GM19397 (cell line): ENCODE results near the gene HAL.
A peak's percentile ranks its signal among the peaks of the same experiment; 100 is the strongest.

ENCODE experiments used
- ATAC-seq: cut with Tn5 transposase; IDR thresholded peaks from one replicate; pipeline ENCODE4 v1.9.1; 2021; ENCODE audit warnings: mild to moderate bottlenecking, moderate library complexity; ENCODE audit not compliant: unreplicated experiment

Gene HAL, protein sequence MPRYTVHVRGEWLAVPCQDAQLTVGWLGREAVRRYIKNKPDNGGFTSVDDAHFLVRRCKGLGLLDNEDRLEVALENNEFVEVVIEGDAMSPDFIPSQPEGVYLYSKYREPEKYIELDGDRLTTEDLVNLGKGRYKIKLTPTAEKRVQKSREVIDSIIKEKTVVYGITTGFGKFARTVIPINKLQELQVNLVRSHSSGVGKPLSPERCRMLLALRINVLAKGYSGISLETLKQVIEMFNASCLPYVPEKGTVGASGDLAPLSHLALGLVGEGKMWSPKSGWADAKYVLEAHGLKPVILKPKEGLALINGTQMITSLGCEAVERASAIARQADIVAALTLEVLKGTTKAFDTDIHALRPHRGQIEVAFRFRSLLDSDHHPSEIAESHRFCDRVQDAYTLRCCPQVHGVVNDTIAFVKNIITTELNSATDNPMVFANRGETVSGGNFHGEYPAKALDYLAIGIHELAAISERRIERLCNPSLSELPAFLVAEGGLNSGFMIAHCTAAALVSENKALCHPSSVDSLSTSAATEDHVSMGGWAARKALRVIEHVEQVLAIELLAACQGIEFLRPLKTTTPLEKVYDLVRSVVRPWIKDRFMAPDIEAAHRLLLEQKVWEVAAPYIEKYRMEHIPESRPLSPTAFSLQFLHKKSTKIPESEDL

DNA sequence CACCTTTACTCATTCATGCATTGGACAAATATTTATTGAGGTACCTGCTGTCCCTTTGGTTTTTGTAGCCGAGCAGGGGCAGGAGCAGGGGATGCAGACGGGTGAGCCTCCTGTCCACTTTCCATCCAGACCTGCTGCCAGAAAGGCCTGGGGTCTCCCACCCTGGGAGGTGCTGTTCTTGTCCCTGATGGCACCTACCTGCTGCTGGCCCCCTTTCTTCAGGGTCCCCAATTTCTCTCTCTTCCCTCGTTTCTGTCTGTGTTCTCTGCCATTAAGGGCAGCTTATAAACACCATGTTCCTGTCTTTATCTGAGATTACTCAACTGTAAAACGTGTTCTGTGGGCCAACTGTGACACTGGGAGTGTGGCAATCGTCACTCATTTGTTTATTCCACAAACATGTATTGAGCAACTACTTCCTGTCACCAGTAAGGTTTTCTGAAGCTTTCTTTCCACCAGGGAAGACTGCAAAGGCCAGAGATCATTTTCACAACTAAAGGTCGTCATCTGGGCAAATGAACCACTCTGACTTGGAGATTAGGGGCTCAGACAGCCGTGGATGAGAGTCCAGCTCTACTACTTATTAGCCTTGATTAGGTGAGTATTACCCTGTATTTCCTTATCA is at the start of gene HAL:
Gene HAL, minus strand, starts transcription at position 311 of the 625 bp plus-strand sequence. CDS start 434 bp downstream, outside the sequence.
- no peak for ATAC-seq

DNA sequence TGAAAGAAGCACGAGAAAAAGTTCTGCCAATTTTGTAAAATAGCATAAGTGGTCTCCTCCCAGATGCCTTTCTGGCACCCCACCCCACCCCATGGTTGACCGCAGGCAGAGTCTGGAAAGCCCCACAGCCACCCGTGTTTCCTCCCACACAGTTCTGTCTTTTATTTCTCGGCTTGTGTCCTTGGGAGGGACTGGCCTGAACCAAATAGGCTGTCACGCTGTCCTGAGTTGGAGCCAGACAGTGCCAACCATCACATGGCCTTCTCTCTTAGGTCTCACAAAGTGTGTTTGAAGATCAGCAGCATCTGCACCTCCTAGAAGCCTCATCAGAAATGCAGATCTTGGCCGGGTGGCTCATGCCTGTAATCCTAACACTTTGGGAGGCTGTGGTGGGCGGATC is 49.4 kb upstream of the HAL start:
- no peak for ATAC-seq

DNA sequence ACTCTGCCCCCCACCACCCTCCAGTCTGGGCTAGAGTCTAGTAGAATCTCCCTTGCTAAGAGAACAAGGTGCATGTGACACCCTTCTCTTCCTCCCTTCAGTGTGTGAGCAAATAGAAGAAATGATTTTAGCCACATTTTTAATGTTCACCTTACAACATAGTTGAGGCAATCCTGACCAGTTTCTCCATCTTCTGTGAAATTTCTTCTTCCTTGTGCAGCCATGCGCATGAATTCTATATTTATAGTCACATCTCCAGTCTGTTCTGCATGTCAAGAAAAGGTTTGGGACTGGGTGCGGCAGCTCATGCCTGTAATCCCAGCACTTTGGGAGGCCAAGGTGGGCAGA is 48.8 kb upstream of the HAL start:
- ATAC-seq: no peak

DNA sequence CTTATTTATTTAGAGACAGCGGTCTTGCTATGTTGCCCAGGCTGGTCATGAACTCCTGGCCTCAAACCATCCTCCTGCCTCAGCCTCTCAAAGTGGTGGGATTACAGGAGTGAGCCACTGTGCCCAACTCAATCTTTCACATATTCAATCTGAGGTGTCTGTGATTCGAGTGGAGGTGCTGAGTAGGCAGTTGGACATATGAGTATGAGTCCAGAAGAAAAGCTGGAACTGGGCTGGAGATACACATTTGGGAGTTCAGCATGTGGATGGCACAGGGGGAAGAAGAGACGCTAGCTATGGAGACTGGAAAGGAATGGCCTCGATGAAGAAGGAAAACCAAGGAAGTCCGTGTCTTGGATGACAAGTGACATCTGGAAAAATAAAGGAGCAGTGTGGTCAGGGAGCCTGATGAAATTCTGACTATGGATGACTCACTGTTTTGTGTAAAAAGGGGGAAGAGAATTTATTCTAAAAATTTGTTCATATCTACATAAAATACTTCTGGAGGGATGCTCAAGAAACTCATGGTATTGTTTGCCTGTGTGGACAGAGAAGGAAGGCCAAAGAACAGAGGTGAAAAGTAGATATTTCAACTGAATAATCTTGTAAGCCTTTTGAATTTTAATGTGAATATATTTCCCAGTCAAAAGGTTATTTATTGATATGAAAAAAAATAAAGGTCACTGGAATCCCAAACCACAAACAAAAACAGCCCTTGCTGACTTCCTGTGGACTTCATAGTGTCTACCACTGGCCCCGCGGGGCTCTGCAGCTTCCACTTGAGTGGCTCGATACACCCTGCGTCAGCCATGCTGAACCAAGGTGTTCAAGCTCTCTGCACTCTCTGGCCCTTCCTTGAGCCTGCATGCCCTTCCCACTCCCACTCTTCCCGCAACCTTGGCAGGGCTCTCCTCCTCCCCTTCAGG is 48.1 kb upstream of the HAL start:
- ATAC-seq: no peak

DNA sequence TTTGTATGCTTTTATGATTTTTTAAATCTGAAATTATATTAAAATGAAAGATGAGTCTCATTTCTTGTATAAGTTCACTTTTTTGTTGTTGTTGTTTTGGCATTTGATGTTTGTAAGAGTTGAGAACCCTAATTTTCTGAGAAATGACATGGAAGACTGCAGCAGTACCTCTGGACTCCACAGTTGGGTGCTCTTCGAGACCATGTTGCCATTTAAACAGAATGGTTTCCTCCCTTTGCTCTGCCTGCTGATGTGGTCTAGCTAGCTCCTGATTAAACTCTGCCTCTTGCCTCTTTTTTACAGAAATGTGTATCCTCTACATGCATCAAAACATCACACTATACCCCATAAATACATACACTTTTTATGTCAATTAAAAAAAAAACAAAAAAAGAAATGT is 45.0 kb upstream of the HAL start:
- no peak for ATAC-seq

DNA sequence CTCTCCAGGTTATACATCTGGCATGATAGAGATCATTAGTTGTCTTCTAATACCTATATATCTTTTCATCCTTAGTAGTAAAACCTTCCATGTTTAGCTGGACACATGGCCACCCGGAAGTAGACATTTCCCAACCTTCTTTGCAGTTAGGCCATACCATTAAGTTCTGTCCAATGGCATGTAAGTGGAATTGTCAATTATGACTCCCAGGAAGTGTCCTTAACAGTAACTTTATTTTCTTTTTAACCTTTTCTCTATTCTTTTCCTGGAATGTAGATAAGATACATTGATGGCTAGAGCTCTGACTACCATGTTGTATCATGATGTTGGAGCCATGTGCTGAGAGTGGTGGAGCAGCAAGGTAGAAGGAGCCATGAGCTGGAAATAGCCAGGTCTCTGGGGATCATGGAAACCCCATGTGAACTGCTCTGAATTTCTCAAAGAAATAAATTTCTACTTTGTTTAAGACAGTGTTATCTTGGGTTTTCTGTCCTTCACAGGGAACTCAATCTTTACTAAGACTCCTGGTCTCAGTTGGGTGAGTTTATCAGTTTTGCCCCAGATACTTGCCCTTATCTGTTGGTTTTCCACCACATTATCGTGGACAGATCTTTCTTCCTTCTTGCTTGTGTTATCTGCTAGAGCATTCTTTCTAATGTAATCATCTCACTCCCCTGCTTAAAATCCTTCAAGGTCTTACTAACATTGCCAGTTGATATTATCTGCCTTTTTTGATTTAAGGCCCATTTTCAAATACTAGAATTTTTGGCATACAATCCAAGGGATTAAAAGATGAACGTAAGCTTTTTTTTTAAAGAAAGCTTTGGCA is 44.4 kb upstream of the HAL start:
- ATAC-seq: no peak

DNA sequence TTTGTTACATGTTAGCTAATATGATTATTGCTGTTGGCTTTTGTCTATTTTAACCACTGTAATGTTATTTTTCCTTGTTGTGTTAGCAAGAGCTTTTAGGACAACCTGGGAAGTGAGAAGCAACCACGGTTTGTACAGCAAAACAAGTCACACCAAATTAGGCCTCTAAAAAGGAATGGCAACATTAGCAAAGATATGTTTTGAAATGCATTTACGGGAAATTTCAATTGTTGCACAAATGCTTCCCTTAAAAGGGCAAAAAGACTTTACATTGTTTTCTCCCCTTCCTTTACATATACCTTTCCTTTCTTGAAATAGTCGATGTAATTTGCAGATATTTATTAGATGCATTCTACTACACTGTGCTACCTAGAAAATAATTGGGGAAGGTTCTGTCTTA is 43.4 kb upstream of the HAL start:
- ATAC-seq: no peak

DNA sequence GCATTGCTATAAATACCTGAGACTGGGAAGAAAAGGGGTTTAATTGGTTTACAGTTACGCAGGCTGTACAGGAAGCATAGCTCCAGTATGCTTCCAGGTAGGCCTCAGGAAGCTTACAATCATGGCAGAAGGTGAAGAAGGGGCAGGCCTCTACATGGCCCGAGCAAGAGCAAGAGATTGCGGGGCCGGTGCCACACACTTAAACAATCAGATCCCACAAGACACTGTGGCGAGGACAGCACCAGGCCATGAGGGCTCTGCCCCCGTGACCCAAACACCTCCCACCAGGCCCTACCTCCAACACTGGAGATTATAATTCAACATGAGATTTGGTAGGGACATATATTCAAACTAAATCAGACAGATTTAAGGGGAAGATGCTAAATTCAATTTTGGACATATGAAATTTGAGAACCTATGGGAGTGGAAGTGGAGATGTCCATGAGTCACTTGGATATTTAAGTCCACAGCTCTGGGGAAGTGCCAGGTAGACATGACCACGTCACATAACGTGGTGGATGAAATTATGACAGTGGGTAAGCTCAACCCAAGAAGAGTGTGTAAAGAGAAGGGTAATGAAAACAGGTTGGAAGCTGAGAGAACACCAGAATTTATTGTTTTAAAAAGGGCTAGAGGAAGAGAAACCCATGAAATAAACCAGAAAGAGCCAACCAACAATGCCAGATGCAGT is 40.8 kb upstream of the HAL start:
- no peak for ATAC-seq

DNA sequence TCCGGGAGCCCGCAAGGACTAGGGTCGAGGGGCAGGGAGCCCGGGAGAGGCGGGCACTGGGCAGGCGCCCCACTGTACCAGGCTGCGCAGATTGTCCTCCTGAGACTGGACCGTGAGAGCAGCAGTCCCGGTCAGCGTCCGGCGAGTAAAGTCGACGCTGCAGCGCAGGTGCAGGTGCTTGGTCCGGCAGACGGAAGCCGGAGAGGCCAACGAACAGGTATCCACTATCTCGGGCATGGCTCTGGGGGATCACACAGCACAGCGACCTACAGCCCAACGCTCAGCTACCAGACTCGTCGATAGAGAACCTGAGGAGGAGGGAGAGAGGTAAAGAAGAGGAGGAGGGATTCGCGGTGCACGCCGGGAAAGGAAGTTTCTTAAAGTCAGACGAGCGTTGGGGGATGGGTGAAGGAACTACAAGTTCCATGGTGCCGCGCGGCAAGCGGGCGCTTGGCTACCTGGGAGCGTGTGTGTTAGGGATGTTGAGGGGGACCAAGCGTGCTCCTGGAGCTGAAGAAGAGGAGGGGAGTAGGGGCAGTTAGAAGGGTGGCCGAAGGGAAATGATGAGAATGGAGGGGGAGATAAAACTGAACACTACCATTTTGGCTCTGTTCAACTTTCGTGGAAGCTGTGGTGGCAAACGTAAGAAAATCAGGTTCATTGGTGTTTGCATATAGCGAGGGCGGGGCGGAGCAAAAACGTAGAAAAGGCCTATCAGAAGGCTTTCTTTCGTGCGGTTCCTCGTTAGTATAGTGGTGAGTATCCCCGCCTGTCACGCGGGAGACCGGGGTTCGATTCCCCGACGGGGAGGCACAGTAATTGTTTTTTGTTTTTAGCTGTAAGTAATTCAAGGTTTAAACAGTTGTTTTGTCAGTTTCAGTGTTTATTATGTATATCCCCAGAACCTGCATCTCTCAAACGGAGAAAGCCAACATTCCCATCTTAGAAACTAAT is 39.4 kb upstream of the HAL start, which contains the start of gene LTA4H:
Gene LTA4H, minus strand, starts transcription at position 305 of the 954 bp plus-strand sequence. Its CDS starts 68 bp downstream, at position 237.
- ATAC-seq: peak; percentile 92

DNA sequence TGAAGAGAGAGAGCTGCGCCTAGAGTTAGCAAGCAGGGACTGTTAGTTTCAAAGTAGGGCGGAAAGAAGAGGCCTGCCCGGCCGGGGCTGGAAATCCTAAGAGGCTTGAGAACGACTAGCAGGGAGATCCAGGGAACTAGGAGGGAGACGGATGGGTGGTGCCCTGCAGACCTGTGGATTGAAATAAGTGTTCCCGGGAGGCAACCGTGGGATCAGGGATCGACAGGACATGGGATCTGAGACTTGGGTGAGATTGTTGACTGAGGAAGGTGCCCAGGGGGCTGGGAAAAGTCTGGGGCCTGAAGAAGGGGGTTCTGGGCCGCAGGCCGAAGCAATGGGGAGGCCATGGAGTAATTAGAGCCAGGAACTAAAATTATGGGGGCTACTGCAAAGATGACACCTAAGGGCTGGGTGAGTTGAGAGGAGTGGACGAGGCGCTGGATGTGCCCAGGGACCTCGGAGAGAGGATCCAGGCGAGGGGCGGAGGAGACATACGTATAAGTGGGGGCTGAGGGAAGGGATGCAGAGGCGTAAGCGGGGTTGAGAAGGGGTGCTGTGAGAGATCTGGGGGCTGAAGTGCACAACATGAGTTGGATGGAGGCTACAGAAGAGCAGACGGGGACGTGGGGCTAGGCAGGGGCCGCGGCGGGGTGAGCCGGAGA is 38.6 kb upstream of the HAL start:
- ATAC-seq: no peak

DNA sequence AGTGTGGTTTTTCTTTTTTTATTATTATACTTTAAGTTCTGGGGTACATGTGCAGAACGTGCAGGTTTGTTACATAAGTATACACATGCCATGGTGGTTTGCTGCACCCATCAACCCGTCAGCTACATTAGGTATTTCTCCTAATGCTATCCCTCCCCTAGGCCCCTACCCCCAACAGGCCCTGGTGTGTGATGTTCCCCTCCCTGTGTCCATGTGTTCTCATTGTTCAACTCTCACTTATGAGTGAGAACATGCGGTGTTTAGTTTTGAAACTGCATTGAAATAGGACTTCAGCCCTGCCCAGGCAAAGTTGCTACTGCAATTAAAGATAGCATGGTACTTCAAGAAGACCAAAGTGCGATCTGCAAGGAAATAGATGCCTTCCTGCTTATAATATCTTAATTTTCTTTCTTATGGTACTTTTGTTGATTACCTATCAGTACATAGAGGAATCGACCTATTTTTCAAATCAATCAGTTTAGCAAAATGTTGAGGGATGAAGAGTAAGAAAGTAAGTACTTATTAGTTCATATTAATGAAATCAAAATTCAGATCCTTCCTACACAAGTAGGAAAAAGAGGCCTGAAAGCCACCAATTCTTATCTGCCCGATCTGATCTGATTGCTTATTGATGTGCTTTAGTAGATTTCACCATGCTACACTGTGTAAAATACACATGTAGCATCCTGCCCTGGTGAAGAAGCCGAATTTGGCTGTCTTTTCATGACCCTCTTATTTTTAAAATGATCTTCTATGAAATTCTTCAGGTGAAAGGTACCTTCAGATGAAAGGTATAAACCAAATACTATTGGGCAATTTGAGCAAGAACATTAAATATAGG is 37.6 kb upstream of the HAL start:
- ATAC-seq: no peak

DNA sequence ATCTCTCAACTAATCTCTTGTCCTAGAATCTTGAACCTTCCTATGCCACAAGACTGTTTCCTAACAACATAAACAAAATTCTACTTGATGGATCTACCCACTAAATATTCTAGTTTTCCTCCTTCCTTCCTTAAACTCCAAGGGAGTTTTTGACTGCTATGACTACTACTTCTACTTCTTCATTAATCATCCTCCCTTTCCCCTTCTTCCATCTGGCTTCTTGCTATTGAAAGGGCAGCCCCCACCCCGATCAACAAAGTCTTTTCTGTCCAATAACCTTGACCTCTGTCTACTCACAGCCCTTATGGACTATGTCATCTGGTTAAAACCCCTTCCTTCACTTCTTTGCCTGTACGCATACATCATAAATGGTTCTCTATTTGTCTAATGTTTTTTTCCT is 33.7 kb upstream of the HAL start:
- ATAC-seq: no peak

DNA sequence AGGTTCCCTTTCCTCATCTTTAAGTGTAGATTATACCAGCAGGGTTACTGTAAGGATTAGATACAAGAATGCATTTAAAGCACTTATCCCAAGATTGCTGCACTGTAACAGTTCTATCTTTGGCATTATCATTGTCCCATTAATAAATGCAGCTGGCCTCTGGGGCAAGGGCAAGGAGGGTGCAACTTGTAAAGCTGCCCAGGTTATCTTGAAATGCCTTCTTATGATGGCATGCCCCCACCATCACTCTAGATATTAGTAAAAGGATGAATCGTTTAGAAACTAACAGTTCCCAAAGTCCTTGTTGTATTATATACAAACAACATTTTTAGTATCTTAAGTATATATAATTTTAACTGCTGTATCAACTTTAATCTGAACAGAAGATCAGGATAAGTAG is 32.4 kb upstream of the HAL start:
- no peak for ATAC-seq

DNA sequence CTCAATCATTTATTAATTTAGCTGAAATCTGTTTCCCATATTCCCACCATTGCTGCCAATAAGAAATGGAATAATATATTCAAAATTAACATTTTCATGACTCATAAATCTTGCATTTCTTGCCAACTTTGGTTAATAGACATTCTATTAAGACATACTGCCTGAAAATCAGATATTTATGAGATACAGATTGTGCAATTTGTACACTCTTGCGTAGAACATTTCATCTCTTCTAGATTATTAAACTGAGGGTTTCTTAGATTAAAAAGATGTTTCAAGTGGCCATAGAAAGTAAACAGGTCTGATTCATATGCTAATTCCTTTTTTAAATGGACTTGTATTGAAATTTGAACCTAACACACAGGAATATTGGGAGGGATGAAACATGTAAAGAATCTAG is 30.2 kb upstream of the HAL start:
- no peak for ATAC-seq

DNA sequence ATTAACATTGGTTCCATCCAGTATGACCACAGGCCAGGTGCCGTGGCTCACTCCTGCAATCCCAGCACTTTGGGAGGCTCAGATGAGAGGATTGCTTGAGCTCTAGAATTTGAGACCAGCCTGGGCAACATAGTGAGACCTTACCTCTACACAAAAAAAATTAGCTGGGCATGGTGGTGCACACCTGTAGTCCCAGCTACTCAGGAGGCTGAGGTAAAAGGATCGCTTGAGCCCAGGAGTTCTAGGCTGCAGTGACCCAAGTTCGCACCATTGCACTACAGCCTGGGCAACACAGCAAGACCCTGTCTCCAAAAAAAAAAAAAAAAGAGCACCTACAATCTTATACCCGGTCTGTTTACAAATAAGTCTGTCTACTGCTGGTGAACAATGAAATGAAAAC is 29.4 kb upstream of the HAL start:
- no peak for ATAC-seq

DNA sequence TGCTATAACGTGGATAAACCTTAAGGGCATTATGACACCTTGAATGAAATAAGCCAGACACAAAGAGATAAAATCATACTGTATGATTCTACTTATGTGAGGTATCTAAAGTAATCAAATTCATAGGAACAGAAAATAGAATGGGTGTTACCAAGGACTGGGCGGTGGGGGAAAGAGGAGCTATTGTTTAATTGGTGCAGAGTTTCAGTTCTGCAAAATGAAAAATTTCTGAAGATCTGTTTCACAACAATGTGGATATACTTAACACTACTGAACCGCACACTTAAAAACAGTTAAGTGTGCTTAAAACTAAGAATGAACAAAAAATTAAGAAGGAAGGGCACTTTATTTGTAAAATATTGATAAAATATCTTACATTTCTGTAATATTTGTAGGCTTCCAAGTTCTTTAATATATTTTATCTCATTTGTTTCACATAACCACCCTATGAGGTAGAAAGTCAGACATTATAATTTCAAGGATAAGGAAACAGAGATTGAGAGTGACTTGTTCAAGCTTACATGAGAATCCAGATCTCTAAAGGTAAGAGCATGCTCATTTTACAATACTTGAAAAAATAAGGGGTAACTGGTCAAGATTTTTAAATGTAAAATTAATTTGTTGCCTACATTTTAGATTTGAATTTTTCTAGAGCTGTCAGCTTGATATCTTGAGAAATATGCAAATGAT is 24.3 kb upstream of the HAL start:
- ATAC-seq: peak; percentile 96
